Activated naive CD8-positive, alpha-beta T cell treated with anti-CD3 and anti-CD28 coated beads, Interleukin-2, amount 50 U/mL, for 24 hours (primary cell): ENCODE results near the gene SPATA46.
A peak's percentile ranks its signal among the peaks of the same experiment; 100 is the strongest.

Experiments
- ATAC-seq: fragments of 150-1000 bp; cut with Tn5 transposase; one replicate; pipeline ENCODE4 v1.10.0; 2021
- DNase-seq: peaks from one replicate; pipeline ENCODE4 v3.0.0; 2021
- H3K27ac Mint-ChIP-seq: one replicate; pipeline ENCODE4 v1.8.0; 2021; ENCODE audit warnings: mild to moderate bottlenecking, mixed read lengths
- H3K27me3 Mint-ChIP-seq: one replicate; pipeline ENCODE4 v1.8.0; 2021; ENCODE audit warnings: mixed read lengths
- H3K36me3 Mint-ChIP-seq: one replicate; pipeline ENCODE4 v1.8.0; 2021; ENCODE audit warnings: low read depth, mixed read lengths
- H3K4me1 Mint-ChIP-seq: one replicate; pipeline ENCODE4 v1.8.0; 2021; ENCODE audit warnings: mixed read lengths
- H3K4me3 Mint-ChIP-seq: one replicate; pipeline ENCODE4 v1.8.0; 2021; ENCODE audit warnings: mild to moderate bottlenecking, moderate library complexity, mixed read lengths
- H3K9me3 Mint-ChIP-seq: one replicate; pipeline ENCODE4 v1.8.0; 2021; ENCODE audit warnings: mixed read lengths

SPATA46 gene

GRCh38 chr1:162400790-162401355 is 24.2 kb upstream of the SPATA46 start:
- ATAC-seq (no peak), DNase-seq (no peak)
- H3K27me3 Mint-ChIP-seq, result peaks cover 17% of the 10 kb centered on the region
- H3K36me3 Mint-ChIP-seq, result no peaks in the 10 kb centered on the region
- H3K27ac Mint-ChIP-seq, result no peak overlapping the region
- H3K9me3 Mint-ChIP-seq, result no peaks in the 10 kb centered on the region
- H3K4me1 Mint-ChIP-seq, result no peaks in the 10 kb centered on the region
- no peak overlapping the region for H3K4me3 Mint-ChIP-seq

GRCh38 chr1:162398999-162399580 is 22.4 kb upstream of the SPATA46 start:
- no peak for ATAC-seq
- Mint-ChIP-seq H3K9me3 (no peaks in the 10 kb centered on the region), H3K36me3 (no peaks in the 10 kb centered on the region), H3K27me3 (peaks cover 17% of the 10 kb centered on the region), H3K27ac (no peak overlapping the region), H3K4me1 (no peaks in the 10 kb centered on the region), H3K4me3 (no peak overlapping the region)
- no peak for DNase-seq

GRCh38 chr1:162397943-162398560 is 21.4 kb upstream of the SPATA46 start:
- no peaks in the 10 kb centered on the region for H3K36me3 Mint-ChIP-seq
- H3K9me3 Mint-ChIP-seq, result no peaks in the 10 kb centered on the region
- no peak overlapping the region for H3K4me3 Mint-ChIP-seq
- H3K4me1 Mint-ChIP-seq, result no peaks in the 10 kb centered on the region
- peak; percentile 15 for ATAC-seq
- peaks cover 17% of the 10 kb centered on the region for H3K27me3 Mint-ChIP-seq
- H3K27ac Mint-ChIP-seq, result no peak overlapping the region
- no peak for DNase-seq

GRCh38 chr1:162397039-162397448 is 20.4 kb upstream of the SPATA46 start:
- DNase-seq (no peak), ATAC-seq (peak; percentile 24)
- Mint-ChIP-seq H3K36me3 (no peaks in the 10 kb centered on the region), H3K27me3 (peaks cover 16% of the 10 kb centered on the region), H3K9me3 (no peaks in the 10 kb centered on the region), H3K4me1 (no peaks in the 10 kb centered on the region), H3K27ac (no peak overlapping the region), H3K4me3 (no peak overlapping the region)

- Mint-ChIP-seq H3K36me3 (no peaks in the 10 kb centered on the region), H3K27me3 (peaks cover 16% of the 10 kb centered on the region), H3K9me3 (no peaks in the 10 kb centered on the region), H3K4me1 (no peaks in the 10 kb centered on the region), H3K27ac (no peak overlapping the region), H3K4me3 (no peak overlapping the region)
- DNase-seq (no peak), ATAC-seq (no peak)
These were observed 19.7 kb upstream of the SPATA46 start for GRCh38 chr1:162396201-162396906.

GRCh38 chr1:162391790-162392563 is 15.3 kb upstream of the SPATA46 start:
- DNase-seq (peak; percentile 14), ATAC-seq (no peak)
- Mint-ChIP-seq H3K4me1 (peaks cover 5% of the 10 kb centered on the region), H3K36me3 (no peaks in the 10 kb centered on the region), H3K4me3 (no peak overlapping the region), H3K27ac (no peak overlapping the region), H3K9me3 (no peaks in the 10 kb centered on the region), H3K27me3 (peaks cover 11% of the 10 kb centered on the region)

GRCh38 chr1:162390396-162391185 is 13.9 kb upstream of the SPATA46 start:
- DNase-seq (no peak), ATAC-seq (no peak)
- peaks cover 6% of the 10 kb centered on the region for H3K27me3 Mint-ChIP-seq
- peaks cover 5% of the 10 kb centered on the region for H3K4me1 Mint-ChIP-seq
- no peaks in the 10 kb centered on the region for H3K36me3 Mint-ChIP-seq
- no peak overlapping the region for H3K27ac Mint-ChIP-seq
- no peaks in the 10 kb centered on the region for H3K9me3 Mint-ChIP-seq
- no peak overlapping the region for H3K4me3 Mint-ChIP-seq

GRCh38 chr1:162389971-162390370 is 13.3 kb upstream of the SPATA46 start:
- Mint-ChIP-seq H3K36me3 (no peaks in the 10 kb centered on the region), H3K27ac (no peak overlapping the region), H3K9me3 (no peaks in the 10 kb centered on the region), H3K4me1 (peaks cover 5% of the 10 kb centered on the region), H3K27me3 (peaks cover 6% of the 10 kb centered on the region), H3K4me3 (no peak overlapping the region)
- DNase-seq (no peak), ATAC-seq (no peak)

GRCh38 chr1:162389021-162389818 is 12.6 kb upstream of the SPATA46 start:
- ATAC-seq, result no peak
- peaks cover 5% of the 10 kb centered on the region for H3K4me1 Mint-ChIP-seq
- H3K27me3 Mint-ChIP-seq, result peaks cover 6% of the 10 kb centered on the region
- no peaks in the 10 kb centered on the region for H3K36me3 Mint-ChIP-seq
- no peak overlapping the region for H3K27ac Mint-ChIP-seq
- H3K4me3 Mint-ChIP-seq, result no peak overlapping the region
- no peaks in the 10 kb centered on the region for H3K9me3 Mint-ChIP-seq
- DNase-seq, result no peak

- no peak for DNase-seq
- peaks cover 5% of the 10 kb centered on the region for H3K4me1 Mint-ChIP-seq
- no peaks in the 10 kb centered on the region for H3K36me3 Mint-ChIP-seq
These were observed 12.0 kb upstream of the SPATA46 start for GRCh38 chr1:162388615-162389014.

GRCh38 chr1:162388083-162388594 is 11.5 kb upstream of the SPATA46 start:
- no peak for ATAC-seq
- no peak overlapping the region for H3K4me3 Mint-ChIP-seq
- H3K4me1 Mint-ChIP-seq, result peaks cover 5% of the 10 kb centered on the region
- H3K27me3 Mint-ChIP-seq, result peaks cover 6% of the 10 kb centered on the region
- no peaks in the 10 kb centered on the region for H3K36me3 Mint-ChIP-seq
- DNase-seq, result no peak
- H3K27ac Mint-ChIP-seq, result no peak overlapping the region
- H3K9me3 Mint-ChIP-seq, result no peaks in the 10 kb centered on the region

More at GRCh38 chr1:162388615-162389014, 12.0 kb upstream of the SPATA46 start:
- ATAC-seq, result no peak
- Mint-ChIP-seq H3K27ac (no peak overlapping the region), H3K4me3 (no peak overlapping the region), H3K27me3 (peaks cover 6% of the 10 kb centered on the region), H3K9me3 (no peaks in the 10 kb centered on the region)

GRCh38 chr1:162387226-162388082 is 10.8 kb upstream of the SPATA46 start:
- peaks cover 6% of the 10 kb centered on the region for H3K27me3 Mint-ChIP-seq
- no peak for ATAC-seq
- H3K36me3 Mint-ChIP-seq, result no peaks in the 10 kb centered on the region
- no peak overlapping the region for H3K27ac Mint-ChIP-seq
- H3K4me3 Mint-ChIP-seq, result no peak overlapping the region
- peaks cover 5% of the 10 kb centered on the region for H3K4me1 Mint-ChIP-seq
- H3K9me3 Mint-ChIP-seq, result no peaks in the 10 kb centered on the region
- no peak for DNase-seq
